GM15510 (cell line): Measurements from ENCODE around the gene GLT1D1.

Experiments used
- POLR2A ChIP-seq: IDR thresholded peaks from 3 replicates; pipeline ENCODE4 v1.6.1; 2011; ENCODE audit warnings: borderline replicate concordance; ENCODE audit not compliant: insufficient read length; ENCODE audit errors: extremely low read depth

GLT1D1 gene

DNA sequence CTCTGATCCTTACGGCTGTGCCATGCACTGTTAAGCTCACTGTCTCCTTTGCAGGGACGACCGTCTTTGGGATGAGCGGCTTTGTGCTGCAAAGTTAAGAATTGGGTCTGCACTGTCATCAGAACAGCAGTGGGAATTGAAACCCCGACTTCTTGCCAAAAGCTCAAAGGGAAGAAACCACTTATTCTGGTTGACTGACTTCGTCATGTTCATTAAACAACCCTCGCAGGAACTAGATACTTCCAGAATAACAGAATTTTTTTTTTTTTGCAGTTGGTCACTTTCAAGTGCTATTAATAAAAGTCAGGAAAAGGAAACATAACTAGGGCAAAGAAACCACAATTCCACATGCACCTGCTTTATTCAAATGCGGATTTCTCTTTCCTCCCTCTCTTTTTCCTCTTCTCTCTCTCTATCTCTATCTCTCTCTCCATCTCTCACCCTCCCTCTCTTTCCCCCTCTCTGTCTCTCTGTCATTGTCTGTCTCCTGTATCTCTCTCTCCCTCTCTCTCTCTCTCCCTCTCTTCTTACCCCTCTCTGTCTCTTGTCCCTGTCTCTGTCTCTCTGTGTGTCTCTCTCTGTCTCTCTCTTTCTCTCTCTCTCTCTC is 12.3 kb upstream of the GLT1D1 start:
- no peak for TF ChIP-seq POLR2A

DNA sequence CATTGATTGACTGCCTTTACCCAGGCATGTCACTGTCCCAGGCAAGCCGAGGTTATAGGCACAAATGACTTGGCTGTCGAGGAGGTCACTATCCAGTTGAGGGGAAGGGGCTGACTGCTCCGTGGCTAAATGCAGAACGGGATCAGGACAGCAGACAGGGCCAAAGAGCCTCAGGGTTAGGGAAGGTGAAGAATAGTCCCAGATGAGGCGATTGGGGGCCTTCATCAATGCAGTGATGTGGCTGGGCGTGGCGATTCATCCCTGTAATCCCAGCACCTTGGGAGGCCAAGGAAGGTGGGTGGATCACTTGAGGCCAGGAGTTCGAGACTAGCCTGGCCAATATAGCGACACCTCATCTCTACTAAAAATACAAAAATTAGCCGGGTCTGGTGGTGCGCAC is 10.7 kb upstream of the GLT1D1 start:
- no peak for TF ChIP-seq POLR2A

DNA sequence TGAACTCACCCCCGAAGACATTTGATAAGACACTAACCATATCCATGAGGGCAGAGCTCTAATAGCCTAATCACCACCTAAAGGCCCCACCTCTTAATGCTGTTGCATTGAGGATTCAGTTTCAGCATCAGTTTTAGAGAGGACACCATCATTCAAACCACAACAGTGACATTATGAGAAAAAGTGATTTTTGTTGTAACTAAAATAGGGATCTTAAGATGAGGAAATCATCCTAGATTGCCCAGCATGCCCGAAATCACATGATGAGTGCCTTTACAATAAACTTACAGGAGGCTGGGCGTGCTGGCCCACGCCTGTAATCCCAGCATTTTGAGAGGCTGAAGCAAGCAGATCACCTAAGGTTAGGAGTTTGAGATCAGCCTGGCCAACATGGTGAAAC is 9.7 kb upstream of the GLT1D1 start:
- no peak for TF ChIP-seq POLR2A

DNA sequence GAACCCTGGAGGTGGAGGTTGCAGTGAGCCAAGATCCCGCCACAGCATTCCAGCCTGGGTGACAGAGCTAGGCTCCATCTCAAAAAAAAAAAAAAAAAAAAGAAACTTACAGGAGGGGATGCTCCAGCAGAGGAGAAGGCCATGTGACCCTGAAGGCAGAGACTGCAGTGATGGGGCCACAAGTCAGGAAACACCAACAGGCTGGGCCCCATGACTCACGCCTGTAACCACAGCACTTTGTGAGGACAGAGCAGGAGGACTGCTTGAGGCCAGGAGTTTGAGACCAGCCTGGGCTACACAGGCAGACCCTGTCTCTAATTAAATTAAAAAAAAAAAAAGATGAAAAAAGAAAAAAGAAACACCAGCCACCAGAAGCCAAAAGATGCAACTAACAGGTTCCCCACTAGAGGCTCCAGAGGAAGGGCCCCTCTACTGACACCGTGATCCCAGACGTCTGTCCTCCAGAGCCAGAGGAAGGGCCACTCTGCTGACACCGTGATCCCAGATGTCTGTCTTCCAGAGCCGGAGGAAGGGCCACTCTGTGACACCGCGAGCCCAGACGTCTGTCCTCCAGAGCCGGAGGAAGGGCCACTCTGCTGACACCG is 9.1 kb upstream of the GLT1D1 start:
- TF ChIP-seq POLR2A: no peak

DNA sequence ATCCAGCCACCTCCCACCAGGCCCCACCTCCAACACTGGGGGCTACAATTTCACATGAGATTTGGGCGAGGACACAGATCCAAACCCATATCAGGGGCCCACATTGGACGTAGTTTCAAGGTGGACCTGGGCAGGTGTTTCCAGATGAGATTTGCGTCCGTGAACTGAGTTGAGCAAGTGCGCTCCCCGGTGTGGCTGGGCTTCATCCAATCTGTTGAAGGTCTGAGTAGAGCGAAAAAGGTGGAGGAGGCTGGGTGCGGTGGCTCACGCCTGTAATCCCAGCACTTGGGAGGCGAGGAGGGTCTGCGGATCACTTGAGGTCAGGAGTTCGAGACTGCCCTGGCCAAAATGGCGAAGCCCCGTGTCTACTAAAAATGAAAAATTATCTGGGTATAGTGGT is 4.9 kb upstream of the GLT1D1 start:
- TF ChIP-seq POLR2A: no peak

DNA sequence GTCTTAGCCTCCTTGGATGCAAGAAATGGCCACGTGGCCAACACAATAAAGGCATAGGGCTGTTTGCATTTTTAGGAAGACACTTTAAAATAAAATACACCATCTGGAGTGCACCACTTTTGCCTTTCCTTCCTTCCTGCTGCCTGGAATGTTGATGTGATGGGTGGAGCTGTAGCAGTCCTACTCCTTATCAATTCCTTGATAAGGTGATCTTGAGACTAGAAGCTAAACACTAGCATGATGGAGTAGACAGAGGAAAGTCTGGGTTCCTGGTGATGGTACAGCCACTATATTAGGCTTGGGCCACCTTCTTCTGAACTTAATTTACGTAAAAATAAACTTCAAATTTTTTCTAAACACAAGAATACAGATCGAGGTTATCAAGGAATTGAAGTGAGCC is 2.9 kb upstream of the GLT1D1 start:
- no peak for TF ChIP-seq POLR2A

DNA sequence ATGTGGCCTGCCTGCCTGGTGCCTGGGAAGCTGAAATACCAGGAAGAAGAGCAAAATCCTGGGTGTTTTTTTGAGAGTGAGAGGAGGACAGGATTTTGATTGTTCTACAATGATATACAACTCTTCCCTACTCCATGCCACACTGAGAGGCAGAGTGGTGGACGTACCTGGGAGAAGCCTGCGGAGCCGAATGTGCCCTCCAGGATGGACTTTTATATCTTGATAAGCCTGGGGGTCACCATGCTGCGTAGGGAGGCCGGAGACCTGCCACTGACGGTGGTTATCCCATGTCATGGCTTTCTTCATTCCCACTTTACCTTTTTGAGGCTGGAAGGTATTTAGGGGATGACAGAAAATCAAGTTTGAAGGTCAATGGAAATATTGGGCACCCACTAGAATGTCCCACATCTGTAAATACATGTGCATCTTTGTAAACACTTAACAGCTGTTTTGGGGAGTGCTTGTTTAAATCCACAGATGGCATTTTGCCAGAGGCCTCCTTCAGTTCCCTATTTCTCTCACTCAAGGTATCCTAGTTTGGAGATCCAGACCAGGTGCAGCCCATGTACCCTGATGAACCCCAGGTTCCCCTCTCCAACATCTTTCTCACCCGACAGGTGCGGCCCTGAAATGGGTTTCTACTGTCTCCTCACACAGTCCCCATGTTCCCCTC is 1.1 kb upstream of the GLT1D1 start:
- no peak for TF ChIP-seq POLR2A

DNA sequence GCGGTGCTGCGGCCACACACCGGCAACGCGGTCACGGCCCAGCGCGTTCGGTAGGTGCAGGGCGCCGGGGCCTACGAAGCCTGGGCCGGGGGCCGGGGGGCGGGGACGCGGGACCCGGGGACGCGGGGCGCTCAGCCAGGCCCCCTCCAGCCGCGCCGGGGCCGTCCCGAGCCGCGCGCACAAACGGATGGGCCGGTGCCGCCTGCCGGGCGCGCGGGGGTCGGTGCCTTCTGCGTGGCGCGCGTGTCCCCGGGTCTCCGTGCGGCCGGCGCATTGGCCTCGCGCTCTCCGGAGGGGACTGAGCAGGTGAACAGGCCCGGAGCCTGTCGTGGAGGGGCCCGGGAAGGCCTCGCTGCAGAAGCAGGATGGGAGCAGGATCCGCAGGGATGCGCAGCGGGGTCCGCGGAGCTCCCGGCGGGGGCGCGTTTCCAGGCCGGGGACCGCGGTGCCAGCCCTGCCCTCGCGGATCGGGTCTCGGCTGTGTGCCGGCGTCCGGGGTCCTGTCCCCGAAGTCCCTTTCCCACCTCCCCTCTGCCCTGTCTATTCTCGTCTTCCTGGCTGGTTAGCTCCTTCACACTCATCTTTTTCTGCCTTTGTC is 421 bp downstream of the GLT1D1 start:
- TF ChIP-seq POLR2A: no peak

DNA sequence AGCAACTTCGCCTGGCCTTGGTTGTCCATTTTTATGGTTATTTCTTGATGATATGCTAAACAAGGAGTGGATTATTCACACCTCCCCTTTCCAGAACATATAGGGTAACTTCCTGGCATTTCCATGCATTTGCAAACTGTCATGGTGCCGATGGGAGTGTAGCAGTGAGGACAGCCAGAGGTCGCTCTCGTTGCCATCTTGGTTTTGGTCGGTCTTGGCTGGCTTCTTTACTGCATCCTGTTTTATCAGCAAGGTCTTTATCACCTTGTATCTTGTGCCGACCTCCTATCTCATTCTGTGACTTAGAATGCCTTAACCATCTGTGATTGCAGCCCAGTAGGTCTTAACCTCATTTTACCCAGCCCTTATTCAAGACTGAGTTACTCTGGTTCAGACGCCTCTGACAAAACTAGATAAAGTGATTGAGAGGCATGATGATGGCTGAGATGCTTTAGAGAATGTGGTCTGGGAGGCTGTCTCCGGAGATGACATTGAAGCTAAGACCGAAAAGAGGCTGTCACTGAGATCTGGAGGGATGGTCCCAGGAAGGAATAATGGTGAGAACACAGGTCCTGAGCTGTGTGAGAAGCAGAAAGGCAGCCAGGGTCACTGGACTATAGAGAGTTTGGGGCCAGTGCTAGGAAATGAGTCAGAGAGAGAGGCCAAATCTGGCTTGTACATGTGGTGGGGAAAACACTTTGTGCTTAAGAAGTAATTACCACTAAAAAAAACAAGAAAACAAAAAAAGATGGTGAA is 2.9 kb downstream of the GLT1D1 start:
- TF ChIP-seq POLR2A: no peak

DNA sequence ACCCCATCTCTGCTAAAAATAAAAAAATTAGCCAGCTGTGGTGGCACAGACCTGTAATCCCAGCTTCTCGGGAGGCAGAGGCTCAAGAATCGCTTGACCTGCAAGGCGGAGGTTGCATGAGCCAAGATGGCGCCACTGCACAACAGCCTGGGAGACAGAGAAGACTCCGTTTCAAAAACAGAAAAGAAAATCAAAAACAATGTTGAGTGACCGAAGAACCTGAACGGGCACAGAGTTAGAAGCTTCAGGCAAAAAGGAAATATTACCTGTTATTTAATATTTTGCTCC is 3.5 kb downstream of the GLT1D1 start:
- TF ChIP-seq POLR2A: no peak

DNA sequence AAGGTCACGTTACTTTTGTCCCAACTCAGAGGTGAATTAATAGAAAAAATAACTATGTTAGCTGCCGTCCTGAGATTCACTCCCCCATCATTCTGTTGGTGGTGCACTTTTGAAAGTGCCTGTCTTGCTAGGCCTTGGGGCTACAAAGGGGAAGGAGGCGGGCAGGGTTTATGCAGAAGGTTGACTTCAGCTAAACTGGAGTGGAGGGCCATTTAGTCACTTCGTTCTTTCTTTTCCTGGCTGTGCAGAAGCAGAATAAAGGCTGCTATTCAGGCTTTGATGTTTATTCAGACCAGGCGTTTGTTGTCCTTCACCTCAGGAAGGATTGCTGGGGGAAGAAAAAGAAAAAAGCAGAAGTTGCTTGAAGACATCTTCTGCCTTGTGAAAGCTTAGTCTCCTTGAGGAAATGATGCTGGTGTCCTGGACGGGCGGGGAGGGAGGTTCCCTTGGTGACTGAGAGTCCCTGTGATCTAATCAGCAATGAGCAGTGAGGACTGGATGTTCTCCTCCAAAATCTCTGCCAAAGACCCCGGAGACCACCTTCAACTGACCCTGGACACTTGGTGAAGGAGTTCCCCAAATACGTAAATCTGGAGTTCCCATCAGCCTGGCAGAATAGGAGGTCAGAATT is 4.0 kb downstream of the GLT1D1 start:
- TF ChIP-seq POLR2A: no peak

DNA sequence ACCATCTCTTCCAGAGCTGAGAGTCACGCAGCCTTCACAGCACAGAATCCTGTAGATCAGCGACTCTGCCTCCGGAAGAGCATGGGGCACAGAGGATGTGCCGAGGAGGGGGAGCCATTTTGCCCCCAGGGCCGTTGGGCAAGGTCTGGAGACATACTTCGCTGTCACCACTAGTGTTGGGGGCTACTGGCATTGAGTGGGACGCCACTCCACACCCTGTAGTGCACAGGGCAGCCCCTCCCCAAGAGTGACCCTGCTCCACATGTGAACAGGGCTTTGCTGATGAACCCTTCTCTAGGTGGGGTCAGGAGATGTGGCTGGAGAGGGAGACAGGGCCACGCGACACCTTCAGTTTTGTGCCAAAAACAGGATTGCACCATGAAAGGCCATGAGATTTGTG is 6.0 kb downstream of the GLT1D1 start:
- no peak for TF ChIP-seq POLR2A

DNA sequence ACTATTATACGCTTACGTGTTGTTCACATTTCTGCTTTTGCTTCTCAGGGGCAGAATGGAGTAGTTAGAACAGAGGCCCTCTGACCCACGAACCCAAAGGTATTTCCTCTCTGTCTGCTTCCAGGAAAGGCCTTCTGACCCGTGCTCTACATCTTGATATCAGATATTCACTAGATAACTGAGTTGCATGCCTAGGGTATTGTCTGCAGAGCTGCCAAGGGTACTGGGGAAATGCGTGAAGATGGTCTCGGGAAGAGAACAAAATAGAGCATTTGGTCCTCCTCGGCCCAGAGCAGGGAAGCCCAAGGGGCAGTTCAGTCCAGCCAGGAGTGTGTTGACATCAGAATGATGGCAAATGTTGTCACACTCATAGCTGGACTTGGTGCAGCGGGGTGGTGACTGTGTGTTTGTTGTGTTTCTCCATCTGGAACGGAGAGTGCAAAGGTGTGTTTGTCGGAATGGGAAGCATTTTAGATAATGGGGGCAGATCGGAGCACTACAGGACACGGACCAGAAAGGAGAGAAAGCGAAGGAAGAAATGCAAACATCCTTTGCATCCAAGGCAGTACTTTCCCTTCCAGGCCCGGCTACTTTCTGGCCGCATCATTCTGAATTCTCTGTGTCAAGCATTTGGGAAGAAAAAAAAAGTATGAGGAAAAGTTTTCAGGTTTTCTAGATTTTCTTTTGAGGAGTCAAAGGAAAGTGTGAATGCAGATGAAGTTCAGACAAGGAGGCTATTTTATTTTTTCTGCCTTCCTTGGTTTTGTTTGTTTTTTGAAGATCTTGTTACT is 8.1 kb downstream of the GLT1D1 start:
- TF ChIP-seq POLR2A: no peak

DNA sequence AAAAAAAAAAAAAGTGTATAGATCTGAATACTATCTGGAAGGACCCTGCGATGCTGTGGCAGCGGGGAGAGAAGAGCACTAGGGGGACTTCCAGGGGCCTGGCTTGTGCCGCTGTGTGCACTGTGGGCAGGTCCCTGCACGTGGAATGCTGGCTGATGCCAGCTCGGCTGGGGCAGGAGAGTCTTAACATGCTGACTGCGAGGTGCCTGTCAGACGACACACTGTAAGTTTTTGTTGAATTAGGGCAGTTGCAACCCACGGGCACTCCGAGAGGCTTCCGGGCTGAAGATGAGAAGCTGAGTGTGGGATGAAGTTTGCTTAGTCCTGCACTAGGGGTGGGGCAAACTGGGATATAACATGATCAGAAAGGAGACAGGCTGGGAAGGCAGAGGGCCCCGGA is 10.7 kb downstream of the GLT1D1 start:
- TF ChIP-seq POLR2A: no peak
